B cell (primary cell): Measurements from ENCODE around the gene TRAP1.

Experiments
- CTCF ChIP-seq: fragments of 200-600 bp; IDR thresholded peaks from one replicate; pipeline ENCODE4 v1.8.0; 2022; ENCODE audit warnings: antibody characterized with exemption, mild to moderate bottlenecking
- EZH2 ChIP-seq: IDR thresholded peaks from 2 replicates; pipeline ENCODE4 v1.6.1; 2012; ENCODE audit warnings: borderline replicate concordance, low read depth, mild to moderate bottlenecking, moderate library complexity, low read length; ENCODE audit not compliant: insufficient read depth, poor library complexity, severe bottlenecking

- TF ChIP-seq CTCF (no peak), EZH2 (no peak)
Measured at GRCh38 chr16:3738128-3738527, 20.8 kb upstream of the TRAP1 start.
